ENCODE data around the gene PLOD2.
"Not testable (repeated sequence)": the region's sequence is repeated elsewhere in the genome, so short reads cannot be mapped to it uniquely, and the experiment has no call there.

PLOD2 gene

DNA sequence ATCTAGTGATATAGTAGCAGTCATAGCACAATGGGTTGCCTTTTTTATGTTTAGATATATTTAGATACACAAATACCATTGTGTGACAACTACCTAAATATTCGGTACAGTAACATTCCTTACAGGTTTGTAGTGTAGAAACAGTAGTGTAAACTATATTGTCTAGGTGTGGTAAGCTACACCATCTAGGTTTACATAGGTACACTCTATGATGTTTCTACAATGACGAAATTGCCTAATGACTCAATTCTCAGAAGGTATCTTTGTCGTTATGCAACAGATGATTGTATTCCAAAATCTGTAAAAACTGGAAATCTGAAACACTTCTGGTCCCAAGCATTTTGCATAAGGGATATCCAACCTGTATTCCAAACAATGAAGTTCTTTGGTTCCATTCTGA, 24.3 kb downstream of the PLOD2 start:
- DNase-seq = no peak

DNA sequence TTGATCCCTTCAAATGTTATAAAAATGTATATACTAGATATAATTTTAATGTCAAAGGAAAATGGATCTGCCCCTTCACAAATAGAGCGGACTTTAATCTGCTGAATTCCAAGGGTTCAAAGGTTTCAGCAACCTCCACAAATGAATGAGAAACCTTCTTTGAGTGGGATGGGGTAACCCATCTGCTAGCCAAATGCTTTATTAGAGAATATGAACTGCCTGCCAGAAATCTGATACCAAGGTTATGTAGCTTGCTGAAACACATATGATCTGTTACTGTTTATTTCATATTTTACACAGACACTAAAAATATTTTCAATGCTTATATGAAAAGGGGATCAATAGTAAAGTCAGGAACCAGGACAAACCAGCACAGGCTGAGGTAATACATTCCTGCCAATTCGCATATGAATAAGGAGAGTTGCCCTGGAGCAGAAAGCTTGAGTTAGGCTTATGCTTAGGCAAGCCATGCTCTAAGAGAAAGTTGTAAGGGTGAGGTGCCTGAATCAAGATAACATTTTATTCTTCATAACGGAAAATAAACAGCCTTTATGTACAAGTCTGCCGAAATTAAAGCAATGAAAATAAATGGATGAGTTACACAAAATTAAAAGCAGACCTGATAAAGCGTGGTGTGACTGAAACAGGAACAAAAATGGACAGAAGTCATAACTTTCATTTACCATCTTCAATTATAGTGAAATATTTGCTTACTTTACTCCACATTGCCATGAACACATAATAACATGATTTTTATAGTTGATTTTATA, 26.5 kb downstream of the PLOD2 start:
- DNase-seq = no peak

DNA sequence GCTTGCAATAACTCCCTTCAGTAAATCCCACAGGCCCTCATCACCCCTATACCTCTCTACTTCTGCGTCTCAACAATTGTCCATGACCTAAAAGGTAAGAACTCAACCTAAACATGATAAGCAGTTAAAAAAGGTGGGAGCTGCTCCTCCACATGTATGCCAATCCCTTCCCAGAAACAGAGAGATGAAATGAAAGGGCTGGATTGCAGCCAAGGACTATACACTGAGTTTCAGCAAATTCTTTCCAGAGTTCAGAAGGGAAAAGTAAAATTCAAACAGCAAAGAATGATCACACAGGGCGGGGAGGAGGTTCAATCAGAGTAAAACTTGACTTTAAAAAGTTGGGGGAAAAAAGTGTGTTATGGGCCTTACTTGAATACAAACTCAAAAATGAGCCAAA, 27.5 kb downstream of the PLOD2 start:
- no peak for DNase-seq

DNA sequence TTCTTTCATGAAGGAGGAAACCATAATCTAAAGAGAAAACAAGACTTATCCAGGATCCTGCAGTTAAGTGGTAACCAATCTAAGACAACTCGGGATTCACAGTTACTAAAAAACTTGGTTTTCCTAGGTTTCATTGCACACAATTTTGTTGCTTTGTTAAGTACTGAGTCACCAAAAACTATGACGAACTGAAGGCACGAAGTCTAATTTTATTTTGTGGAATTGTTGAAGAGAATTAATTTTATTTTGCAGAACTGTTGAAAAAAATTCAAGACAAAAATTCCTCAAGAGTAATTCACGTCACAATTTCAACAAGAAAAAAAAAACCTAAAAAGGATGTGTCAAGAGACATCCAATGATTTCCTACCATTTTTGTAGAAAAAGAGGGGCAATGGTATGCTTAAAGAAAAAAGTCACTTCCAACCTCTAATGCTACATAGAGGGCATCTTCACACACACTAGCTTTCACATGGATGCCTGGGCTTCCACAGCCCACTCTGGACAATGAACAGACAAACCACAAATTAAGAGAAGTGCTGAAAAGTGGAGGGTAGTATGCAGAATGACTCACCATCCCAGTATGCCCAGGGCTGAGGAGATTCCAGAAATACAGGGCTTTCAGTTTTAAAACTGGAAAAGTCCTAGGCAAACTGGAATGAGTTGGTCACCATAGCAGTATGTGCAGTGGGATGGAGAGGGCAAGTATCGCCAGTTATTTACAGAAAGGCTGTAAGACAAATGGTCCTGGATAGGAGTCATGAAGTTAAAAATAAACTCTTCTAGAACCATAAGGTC, 29.2 kb downstream of the PLOD2 start:
- no peak for DNase-seq

DNA sequence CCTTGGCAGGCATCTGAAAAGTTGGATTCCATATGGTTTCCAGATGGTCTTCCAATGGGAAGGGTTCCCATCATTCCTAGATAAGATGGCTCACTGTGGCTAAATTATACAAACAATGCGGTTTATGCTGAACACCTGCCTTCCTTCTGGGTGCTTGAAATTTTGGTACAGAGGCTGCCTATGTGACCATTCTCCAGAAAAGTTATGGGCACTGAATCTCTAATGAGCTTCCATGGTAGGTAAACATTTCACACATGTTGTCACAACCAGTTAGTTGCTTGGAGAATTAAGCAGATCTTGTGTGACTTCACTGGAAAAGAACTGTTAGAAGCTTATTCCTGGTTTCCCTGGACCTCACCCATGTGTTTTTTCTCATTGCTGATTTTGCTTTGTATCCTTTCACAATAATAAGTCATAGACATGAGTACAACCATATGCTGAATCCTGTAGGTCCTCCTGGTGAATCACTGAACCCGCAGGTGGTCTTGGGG, 30.1 kb downstream of the PLOD2 start:
- no peak for DNase-seq

DNA sequence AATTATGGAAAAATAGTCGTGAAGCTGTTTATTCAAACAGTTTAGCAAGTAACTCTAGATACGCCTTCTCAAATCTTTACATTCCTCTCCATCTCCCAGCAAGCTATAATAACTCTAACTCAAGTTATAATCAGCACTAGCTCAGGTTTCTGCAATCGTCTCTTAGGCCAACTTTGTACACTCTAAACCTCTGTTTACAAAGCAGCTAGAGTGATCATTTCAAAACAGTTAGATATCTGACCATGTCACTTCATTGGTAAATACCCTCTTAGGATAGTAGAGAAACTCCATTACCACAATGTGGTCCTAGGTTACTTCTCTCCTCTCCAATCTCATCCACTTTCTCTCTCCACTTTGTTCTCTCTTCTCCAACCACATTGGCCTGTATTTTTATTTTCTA, 31.2 kb downstream of the PLOD2 start:
- DNase-seq = no peak

DNA sequence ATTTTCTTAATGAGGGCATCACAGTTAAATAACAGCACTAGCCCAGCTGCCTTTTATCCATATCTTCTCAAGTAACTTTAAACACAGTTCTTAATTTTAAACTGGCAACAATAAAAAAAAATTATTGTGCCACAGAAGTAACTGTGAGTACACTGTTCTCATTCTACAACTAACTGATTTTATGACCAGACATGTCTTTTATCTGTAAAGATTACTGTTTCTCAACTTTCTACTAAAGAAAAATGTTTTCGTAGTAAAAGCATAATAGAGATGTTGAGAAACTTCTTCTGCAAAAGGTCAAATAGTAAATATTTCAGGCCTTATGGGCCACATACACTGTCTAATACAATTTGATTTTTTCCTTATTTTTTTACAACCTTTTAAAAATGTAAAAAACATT, 32.0 kb downstream of the PLOD2 start:
- DNase-seq = no peak

DNA sequence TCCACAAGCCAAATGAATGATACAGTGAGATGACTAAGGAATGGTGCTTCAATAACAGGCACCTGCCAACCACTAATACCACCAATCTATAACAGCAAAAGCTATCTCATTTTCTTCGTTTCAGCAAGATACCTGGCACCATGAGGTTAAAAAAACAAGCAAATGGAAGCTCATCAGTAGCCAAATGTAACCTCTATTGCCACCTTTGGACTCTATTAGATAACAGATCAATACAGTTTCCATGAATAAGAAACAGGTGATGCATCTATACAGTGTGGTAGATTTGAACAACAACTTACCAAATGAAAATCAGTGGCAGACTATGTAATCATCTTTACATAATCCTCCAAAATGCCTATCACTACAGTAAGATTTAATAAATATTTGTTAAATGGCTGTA, 32.8 kb downstream of the PLOD2 start:
- no peak for DNase-seq

DNA sequence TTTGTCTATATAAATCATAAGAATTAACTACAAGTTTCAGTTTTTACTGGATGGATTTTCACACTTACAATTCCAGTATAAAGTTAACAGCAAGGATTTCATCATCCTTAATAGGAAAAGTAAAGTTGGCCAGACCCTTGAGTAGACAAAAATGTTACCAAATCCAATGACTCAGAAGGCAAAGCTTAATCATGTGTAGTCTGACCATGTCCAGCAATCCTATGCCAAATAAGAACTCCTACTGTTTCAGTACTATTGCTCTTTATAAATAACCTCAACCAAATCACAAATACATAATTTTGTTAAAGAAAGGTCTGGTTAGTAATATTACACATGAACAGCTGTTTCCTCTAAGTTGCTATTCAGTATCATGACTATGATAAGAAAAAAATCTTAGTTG, 35.0 kb downstream of the PLOD2 start:
- DNase-seq = no peak

DNA sequence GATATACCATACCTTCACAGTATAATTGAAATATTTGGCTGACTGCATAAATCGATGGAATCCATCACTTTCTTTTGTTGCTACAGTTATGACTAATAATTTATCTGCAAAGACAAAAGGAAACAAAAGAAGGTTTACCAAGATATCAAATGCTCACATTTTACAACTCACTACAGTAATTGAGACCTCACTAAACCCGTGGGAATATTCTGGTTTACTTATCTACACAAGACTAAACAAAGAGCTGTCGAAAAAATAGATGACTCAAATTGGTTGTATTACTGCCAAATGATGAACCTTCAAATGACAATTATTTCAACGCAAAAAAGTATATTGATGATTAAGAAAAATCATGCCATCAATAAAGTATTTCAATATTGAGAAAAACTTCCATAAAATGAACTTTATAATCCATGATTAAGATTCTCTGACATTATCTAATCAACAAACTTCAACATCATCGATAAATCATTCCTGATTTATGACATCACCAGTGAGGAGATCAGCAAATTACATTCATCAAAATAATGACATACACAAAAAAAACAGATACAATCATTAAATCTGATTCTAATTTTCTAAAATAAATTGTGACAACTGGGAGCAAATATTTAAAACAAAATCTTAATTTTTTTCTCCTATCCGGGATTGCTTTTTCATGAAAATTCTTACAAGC, 36.7 kb downstream of the PLOD2 start:
- DNase-seq = no peak

DNA sequence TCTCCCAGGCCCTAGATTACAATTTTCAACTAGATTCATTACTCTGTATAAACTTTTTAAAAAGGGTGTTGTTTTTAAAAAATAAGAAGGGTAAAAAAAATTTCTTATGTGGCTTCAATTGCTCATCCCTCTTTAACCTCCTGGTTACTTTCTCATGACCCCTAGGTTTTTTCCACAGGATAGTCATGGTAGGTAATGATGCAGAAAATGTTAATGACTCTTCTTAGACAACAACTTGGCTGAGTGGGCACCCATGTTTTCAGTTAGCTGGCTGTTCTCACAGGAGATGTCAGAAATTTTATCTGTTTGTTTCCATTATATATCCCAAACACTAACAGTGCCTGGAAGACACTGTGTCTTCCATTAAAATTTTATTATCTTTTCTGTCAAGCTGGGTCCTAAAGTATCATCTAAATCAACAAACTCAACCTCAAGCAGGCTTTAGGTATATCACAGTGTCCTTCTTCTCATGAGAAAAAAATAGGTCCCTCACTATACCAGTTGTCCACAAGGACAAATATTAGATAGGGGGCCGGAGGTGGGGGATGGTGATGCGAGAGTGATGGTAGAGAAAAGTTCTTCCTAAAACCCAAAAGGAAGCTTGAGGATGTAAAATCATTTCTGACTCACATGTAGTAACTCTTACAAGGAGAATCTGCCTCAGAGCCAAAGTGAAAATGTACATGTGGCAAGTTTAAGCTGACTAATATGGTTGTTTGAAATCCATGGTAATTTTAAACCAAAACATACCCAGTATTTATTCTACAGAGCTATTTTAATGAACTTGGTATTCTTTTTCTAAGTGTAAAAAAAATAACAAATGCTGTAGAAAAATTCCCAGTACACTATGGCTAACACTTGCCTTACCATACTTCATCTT, 43.3 kb downstream of the PLOD2 start:
- no peak for DNase-seq

DNA sequence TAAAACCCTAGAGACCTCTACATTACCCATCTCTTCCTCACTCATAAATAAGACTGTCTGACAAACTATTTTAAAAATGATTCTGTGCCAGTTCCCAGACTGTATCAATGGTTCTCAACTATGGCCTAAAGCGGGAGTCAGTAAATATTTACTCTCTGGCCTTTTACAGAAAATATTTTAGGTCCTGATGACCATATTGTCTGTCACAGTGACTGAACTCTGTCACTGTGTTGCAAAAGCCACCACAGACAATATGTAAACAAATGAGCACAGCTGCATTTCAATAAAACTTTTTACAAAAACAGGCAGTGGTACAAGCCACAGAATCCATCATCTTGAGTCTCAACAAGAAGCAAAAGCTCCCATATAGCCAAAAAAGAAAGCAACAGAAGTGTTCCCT, 45.4 kb downstream of the PLOD2 start:
- no peak for DNase-seq

DNA sequence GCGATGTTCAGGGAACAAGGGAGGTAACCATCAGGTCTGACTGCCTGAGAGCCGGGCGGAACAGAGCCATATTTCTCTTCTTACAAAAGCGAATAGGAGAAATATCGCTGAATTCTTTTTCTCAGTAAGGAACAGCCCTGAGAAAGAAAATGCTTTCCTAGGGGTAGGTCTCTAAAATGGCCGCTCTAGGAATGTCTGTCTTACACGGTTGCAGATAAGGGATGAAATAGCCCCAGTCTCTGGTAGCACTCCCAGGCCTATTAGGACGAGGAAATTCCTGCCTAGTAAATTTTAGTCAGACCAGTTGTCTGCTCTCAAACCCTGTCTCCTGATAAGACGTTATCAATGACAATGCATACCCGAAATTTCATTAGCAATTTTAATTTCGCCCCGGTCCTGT, 47.2 kb downstream of the PLOD2 start:
- not testable (repeated sequence) for DNase-seq

DNA sequence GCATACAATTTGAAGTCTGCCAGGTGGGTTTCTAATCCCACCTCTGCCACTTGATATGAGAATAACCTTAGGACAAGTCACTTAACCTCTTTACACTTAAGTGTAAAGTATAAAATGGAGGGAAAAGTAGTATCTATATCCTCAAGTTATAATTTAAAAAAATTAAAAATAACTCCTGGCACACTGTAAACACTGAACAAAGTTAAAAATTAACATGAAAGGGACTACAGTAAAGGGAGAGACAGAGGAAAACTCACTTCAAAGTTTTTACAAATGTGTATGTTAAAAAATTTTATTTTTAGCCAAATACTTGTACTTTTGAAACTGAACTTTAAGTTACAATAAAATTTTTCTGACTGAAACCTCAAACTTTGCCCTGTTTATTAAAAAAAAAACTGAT, 49.6 kb downstream of the PLOD2 start:
- DNase-seq = no peak

DNA sequence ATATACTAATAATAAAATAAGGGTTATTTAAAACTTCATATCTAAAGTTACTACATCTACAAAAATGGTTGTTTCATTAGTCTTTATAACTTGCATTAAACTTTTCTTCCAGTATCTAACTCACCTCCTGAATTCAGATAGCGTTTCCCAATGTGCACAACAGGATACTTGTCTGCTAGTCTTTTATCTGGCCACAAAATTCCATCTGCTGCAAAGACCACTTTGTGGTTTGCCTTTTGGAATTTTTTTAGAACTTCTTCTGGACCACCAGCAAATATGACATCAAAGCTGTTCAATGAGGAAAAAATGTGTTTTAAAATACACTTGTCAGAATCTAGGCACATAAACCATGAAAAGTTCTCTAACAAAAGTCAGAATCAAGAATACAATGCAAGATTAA, 50.8 kb downstream of the PLOD2 start:
- no peak for DNase-seq

DNA sequence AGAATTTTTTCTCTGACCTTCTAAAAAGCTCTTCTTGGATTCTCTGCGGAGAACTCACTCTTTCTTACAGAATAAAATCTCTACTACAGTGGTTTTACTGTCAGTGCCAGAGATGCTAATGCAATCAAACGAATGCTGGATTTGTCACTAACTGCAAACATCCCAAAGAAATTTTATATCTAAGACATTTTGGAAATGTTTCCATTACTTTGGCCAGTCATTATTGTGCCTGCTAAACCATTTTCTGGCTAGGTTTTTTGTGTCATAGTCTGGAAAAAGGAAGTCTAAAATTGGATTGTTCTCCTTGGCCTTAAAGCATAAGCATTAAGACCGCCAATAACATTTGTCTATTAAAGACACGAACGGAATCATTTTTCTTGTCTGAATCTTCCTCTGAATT, 54.0 kb downstream of the PLOD2 start:
- DNase-seq = no peak

DNA sequence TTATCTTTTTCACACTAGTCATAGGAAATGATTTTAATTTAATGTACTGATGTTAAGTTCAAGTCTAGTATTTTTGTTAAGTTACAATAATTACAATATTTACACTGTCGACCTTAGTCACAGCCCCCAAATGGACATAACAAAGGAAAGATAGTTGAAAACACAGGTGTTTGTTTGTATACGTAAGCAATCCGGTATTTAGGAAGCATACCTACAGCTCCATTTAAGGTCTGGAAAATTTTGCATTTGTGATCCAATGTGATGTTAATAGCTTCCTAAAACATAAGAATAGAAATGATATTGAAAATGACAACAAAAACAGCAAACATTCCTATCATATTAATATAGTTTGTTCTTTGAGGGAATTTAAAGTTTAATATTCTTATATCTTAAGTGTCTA, 56.9 kb downstream of the PLOD2 start:
- DNase-seq = no peak

DNA sequence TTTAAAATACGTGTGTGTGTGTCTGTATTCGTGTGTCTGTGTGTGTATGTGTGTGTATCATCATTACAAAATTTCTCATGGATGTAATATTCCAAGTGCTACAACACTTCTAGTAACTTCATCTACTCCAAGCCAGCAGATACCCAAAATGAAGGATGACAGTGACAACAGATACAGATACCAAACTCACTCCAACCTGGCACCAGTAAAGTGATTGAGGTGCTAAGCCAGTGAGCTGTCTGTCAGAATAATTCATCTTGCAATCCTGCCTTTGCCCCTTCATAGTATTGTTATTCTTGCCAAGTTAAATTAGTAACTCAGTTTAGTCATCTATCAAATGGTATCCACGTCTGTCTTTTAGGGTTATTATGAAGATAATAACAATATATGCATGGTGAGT, 58.1 kb downstream of the PLOD2 start:
- DNase-seq = no peak

DNA sequence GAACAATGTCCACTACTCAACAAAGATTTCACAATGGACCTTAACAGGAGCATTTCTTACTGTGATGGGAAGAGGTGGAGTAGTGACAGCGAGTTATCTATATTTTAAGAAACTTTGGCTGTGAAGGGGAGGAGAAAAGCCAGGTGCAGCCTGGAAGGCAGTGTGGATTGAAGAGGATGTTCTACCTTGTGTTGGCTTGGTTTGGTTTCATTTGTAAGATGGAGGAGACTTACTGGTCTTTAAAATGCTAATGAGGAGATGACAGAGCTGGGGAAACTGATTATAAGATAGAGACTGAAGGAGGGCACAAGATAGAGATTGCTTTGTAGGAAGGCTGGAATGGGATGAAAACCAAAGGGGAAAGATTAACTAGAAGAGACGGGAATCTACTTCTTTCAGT, 59.4 kb downstream of the PLOD2 start:
- no peak for DNase-seq

DNA sequence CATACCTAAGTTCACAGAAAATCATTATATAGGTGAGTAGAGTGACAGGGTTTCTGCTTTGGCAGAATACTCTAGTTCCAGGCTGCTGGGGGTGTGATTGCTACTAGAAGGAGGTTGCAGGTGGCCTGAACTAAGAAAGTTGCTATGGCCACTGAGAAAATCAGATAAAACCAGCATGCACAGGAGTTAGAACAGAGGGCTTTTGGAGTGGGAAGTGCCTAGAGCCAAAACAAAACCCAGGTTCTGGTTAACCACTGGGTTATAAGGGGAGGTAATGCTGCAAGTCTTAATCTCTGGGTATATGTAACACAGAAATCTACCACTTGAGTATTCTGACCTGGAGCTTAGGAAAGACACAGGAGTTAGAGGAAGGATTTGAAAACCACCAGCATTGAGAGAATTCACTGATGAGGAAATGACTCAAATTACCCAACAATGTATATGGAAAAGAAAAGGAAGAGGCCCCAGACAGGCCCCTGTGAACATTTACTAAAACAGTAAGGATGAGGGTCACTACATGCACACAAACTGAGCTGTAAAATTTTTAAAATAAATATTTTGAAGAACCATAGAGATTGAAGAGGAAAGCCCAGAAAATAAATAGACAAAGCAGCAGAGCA, 60.0 kb downstream of the PLOD2 start:
- DNase-seq = no peak

DNA sequence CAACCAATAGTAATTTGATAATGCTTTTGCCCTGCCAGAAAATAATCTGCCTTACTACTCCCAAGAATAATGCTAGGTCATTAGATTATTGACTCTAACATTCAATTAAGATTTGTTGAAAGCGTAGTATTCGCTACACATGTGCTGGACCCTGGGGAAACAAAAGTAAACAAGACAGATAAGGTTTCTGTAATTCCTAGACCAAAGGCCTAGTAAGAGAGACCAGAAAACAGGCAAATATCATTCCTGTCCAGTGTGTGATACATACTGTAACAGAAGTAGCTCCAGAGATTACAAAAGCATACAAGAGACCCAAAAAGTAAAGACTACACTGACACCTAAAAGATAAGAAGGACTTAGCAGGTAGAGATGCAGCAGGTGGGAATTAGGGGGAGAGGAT, 60.8 kb downstream of the PLOD2 start:
- no peak for DNase-seq

DNA sequence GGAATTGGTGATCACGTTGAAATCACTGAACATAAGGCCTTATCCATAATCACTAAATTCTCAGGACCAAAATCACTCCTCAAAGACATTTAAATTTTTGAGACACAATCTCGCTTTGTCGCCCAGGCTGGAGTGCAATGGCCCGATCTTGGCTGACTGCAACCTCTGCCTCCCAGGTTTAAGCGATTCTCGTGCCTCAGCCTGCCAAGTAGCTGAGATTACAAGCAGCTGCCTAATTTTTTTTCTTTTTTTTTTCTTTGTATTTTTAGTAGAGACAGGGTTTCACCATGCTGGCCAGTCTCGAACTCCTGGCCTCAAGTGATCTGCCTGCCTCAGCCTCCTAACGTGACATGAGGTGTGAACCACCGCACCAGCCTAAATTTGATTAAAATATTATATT, 61.7 kb downstream of the PLOD2 start:
- no peak for DNase-seq
